GM21723 (cell line): ENCODE data around the gene ANKMY1.

Experiments used
- ATAC-seq: cut with Tn5 transposase; IDR thresholded peaks from one replicate; pipeline ENCODE4 v1.9.1; 2021; ENCODE audit warnings: mild to moderate bottlenecking, moderate library complexity; ENCODE audit not compliant: unreplicated experiment

Gene ANKMY1

GRCh38 chr2:240579771-240580614 lies 22.2 kb upstream of the ANKMY1 start:
- peak; percentile 51 for ATAC-seq

GRCh38 chr2:240579071-240579762 lies 21.4 kb upstream of the ANKMY1 start:
- peak; percentile 14 for ATAC-seq

DNA sequence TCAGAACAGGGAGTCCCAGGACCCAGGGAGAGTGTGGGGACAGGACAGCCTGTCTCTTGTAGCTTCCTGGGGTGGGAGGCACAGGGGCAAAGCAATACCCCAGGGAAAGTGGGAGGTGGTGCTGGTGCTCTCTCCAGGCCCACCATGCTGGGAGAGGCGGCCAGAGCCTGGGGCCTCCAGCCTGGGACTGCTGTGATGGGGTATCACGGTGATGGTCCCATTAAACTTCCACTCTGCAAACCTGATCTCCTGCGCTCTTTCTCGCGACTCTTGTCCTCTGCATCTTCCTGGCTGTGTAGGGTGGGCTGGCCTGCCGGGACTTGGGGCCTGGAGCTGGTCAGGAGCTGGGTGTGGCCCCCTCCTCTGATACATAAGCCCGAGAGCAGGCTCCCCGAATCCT lies 20.7 kb upstream of the ANKMY1 start:
- ATAC-seq: no peak

DNA sequence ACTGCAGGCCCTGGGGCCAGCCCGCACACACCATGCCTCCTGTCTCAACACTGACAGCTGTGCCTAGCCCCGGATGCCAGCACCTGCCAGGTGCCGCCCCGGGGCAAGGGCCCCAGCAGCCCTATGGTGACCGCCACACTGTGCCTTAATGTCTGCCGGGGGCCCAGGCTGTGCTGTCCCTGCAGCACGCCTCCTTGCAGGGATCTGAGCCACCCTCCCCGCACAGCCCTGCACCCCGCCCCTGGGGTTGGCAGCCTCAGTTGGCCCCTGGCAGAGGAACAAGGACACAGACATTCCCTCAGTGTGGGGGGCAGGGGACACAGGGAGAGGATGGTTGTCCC lies 20.3 kb upstream of the ANKMY1 start:
- ATAC-seq: no peak

GRCh38 chr2:240577281-240578109 lies 19.7 kb upstream of the ANKMY1 start:
- ATAC-seq: no peak

GRCh38 chr2:240576436-240577205 lies 18.8 kb upstream of the ANKMY1 start:
- no peak for ATAC-seq

- no peak for ATAC-seq
These were observed 18.2 kb upstream of the ANKMY1 start for GRCh38 chr2:240576036-240576435.

DNA sequence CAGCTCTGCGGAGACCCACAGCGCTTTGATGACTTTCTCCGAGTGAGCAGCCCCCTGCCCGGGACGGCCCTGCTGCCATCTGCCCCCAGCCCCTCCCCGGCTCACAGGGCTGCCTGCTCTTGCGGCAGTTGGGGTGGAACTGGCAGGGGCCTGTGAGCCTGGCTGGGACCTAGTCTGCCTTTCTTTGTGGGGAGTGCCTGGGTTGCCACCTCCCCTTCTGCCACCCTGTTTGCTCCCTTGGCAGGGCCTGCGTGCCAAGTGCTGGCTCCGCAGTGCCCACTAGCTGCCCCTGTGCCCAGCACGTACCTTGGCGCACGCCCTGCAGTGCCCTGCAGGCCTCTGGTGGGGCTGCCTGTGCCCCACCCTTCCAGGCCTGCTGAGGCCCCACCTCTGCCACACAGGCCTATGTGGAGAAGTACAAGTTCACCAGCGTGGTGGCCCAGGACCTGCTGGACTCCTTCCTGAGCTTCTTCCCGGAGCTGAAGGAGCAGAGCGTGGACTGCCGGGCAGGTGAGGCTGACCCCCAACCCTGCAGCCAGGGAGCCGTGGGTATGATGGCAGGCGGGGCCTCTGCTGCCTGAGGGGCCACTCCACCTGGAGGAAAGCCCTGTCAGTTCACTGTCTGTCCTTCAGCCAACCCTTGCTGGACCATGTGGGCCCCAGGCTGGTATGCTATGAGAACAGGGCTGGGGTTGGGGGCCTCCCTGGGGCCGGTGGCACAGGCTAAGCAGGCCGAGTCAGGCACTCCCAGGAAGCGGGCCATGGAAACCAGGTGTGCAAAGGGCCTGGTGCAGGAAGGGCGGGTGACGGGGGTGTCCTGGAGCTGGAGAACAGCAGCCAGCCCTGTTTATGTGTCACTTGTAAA lies 17.5 kb upstream of the ANKMY1 start:
- ATAC-seq: no peak

GRCh38 chr2:240574386-240575100 lies 16.8 kb upstream of the ANKMY1 start:
- no peak for ATAC-seq

DNA sequence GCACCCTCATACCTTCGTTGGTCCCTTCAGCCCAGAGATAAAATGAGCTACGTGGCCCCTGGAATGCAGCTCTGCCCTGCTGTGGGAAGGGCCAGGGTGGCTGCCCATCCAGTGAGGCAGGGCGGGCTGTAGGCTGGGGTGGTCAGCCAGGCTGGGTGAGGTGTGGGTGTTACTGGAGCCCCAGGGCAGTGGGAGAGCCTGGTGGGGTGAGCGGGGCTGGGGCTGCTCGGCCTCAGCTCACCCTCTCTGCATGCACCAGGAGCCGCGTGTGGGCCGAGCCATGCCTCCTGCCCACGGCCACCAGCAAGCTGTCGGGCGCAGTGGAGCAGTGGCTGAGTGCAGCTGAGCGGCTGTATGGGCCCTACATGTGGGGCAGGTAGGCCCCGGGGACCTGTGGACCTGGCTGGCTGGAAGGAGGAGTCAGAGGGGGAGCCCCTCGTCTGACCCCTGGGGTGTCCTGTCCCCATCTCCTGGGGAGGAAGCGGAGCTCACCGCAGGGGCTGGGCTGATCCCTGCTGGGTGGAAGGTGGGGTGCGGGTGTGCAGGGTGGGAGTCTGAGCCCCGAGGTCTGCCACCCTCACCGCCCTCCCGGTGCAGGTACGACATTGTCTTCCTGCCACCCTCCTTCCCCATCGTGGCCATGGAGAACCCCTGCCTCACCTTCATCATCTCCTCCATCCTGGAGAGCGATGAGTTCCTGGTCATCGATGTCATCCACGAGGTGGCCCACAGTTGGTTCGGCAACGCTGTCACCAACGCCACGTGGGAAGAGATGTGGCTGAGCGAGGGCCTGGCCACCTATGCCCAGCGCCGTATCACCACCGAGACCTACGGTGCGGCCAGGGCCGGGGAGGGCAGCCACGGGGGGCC lies 16.0 kb upstream of the ANKMY1 start:
- ATAC-seq: no peak

DNA sequence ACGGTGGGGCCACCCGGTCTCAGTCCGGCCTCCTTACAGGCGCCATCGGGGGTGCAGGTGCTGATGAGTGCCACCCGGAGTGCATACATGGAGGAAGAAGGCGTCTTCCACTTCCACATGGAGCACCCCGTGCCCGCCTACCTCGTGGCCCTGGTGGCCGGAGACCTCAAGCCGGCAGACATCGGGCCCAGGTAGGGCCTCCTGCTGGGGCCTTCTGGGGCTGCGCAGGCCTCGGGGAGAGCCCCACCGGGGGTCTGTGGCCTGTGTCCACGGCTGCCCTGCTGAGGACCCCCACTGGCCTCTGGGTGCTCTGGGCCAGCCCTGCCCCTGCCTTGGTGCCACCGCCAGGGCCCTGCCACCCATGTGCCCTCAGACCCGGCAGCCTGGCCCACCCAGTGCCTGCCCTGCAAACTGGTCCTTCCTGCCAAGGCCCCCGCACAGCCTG lies 15.3 kb upstream of the ANKMY1 start:
- no peak for ATAC-seq

- ATAC-seq: no peak
These were observed 14.6 kb upstream of the ANKMY1 start for GRCh38 chr2:240572141-240573031.

DNA sequence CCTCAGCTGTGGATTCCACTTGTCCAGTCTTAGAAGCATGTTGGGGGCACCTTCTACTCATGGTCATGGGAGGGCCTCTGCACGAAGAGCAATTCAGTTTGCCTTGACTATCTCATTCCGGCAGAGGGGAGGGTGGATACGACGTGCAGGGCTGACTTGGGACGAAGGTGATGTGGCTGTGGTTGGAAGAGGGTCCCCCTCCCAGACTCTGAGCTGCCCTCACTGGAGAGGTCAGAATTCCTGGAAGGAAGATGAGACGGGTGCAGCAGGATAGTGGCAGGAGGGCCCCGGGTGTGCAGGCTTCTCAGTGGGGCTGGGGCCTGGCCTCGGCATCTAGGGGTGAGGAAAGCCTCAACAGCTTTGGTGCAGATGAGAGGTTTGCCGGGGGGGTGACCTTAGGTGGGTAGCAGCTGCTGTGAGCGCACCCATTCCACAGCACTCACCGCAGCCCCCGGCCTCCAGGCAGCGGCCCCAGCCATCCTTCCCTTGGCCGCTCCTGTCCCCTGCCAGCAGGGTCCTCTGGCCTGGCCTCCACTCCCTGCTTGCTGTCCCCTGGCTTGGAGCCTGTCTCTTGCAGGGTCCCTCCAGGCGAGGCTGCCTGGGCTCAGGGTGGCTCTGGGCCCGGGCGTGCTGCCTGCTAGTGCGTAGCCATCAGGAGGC lies 13.7 kb upstream of the ANKMY1 start:
- ATAC-seq: no peak

DNA sequence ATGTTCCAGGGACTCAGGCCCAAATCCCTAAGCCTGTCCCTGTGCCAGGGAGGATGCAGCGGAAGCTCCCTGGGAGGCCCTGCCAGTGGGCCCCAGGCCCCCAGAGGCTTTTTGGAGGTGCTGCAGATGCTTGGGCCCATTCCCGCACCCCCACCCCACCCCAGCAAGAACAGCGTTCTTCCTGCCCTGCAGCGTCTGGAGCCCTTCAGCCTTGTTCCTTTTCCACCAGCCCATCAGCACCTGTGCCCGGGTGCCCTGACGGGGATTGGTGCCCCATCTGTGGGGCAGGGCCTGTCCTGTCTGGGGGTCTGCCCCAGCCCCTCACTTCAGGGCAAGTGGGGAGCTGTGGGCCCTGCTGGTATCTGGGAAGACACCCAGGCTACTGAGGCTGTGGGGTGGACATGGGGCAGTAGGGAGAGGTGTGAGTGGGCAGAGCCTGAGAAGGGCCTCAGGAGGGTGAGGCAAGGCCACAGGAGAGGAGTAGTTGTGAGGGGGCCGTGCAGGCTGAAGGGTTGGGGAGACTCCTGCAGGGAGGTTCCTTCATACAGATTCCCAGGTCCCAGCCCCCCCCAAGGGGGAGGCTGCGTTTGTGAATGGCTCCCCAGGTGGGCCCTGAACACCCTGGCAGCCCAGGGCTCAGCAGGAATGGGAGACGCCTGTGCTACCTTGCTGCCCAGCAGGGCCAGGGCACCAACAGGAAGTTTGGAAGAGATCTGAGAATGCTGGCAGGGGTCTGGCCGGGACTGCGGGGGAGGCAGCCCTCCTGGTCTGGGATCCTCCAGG lies 12.9 kb upstream of the ANKMY1 start:
- ATAC-seq: no peak

- no peak for ATAC-seq
These were observed 12.3 kb upstream of the ANKMY1 start for GRCh38 chr2:240569998-240570530.
